AML-193 (cell line): ENCODE measurements around the gene FAU.

ENCODE experiments used
- DNase-seq, 2 experiments: peaks; one replicate each; lab custom pipeline; 2025; lab: John Stamatoyannopoulos, UW

FAU gene

DNA sequence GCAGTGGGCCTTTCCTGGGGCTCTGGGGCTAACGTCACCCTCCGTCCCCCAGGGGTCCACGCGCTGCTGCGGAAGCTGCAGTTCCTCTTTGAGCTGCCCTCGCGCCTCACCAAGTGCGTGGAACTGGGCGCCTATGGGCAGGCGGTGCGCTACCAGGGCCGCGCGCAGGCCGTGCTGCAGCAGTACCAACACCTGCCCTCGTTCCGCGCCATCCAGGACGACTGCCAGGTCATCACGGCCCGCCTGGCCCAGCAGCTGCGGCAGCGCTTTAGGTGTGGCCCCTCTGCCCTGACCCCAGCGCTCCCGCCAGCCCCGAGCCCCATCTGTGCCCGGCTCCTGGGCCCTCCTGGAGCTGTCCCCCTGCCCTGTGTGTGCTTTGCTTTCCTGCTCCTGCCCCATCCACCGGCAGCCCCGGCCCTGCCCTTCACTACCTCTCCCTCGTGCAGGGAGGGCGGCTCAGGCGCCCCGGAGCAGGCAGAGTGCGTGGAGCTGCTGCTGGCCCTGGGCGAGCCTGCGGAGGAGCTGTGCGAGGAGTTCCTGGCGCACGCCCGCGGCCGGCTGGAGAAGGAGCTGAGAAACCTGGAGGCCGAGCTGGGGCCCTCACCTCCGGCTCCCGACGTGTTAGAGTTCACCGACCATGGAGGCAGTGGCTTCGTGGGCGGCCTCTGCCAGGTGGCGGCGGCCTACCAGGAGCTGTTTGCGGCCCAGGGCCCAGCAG is 14.0 kb downstream of the FAU start:
- DNase-seq: no peak

- DNase-seq: no peak
Measured at GRCh38 chr11:65107078-65107477, 14.9 kb downstream of the FAU start.

GRCh38 chr11:65104628-65105027 is 17.3 kb downstream of the FAU start:
- no peak for DNase-seq

- DNase-seq: no peak
Measured at GRCh38 chr11:65103476-65103875, 18.5 kb downstream of the FAU start.

- DNase-seq: no peak
Measured at GRCh38 chr11:65102142-65103095, 19.5 kb downstream of the FAU start.

DNA sequence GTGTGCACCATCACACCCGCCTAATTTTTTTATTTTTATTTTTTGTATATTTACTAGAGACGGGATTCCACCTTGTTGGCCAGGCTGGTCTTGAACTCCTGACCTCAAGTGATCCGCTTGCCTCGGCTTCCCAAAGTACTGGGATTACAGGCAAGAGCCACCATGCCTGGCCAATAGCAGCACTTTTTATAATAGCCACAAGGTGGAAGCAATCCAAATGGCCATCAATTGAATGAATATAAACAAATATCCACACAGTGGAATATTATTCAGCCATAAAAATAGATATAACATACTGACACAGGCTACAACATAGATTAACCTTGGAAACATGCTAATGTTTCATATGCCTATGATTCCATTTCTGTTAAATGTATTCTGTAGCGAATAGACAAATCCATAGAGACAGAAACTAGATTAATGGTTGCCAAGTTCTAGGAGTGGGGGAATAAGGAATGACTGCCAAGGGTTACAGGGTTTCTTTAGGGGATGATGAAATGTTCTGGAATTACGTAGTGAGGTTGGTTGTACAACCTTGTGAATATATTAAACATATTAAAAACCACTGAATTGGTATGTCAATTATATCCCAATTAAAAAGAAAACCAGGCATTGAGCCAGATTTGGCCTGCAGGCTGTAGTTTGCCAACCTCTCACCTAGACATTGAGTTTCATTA is 21.1 kb downstream of the FAU start:
- DNase-seq: no peak

DNA sequence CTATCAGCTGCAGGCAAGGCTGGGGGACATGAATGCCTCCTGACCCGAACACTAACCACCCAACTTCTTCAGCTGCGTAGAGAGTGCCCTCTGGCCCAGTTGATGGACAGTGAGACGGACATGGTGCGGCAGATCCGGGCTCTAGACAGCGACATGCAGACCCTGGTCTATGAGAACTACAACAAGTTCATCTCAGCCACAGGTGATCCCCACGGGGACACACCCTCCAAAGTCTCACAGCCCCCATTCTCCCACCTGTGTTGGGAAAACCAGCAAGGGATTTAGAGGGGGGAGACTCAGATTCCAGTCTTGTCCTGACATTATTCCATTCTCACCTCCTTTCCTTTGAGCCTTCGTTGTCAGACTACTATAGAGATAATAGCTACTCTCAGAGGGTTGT is 25.0 kb downstream of the FAU start:
- DNase-seq: no peak

DNA sequence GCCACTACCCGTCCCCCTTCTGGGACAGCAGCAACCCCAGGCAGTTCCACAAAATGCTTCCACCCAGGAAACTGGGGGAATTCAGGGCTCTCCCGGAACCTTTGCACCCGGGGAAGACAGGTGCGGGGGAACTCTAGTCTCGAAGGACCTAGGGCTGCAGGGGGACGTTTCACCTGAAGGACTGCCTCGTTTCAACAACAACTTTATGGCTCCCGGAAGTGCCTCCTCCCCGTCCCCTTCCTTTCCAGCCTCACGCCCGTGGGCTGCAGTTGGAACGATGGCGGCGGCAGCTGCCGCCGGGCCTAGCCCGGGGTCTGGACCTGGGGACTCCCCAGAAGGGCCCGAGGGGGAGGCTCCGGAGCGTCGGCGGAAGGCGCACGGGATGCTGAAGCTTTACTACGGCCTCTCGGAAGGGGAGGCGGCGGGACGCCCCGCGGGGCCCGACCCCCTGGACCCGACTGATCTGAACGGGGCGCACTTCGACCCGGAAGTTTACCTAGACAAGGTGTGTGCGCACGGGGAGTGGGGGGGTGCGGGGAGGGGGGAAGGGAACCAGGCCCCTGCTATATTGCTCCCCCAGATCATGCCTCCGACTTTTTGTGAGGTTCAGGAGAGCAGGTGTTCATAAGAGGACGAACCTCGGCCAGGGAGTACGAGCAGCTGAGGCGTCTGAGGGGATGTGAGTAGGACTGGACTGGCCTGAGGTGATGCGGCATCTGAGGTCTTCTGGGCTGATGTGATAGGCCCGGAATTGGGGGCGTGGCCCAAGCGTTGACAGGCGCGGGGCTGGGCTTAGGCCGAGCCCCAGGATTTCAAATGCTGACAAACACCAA is 25.7 kb downstream of the FAU start, which contains the start of gene VPS51:
Gene VPS51 (plus strand): TSS at position 241 of the 833 bp plus-strand sequence. CDS start 37 bp downstream, at position 278.
- peak; percentile 80 to 83 for DNase-seq

DNA sequence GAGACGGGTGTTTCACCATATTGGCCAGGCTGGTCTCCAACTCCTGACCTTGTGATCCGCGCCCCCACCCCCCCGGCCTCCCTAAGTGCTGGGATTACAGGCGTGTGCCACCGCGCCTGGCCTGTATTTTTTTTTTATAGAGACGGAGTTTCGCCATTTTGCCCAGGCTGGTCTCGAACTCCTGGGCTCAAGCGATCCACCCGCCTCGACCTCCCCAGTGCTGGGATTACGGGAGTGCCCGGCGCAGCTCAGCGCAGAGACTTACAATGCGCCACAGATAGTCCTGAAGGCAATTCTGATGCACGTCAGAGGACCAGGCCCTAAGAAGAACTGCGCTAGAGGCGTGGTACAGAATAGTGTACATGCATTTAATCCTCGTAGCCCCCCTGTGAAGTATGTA is 26.5 kb downstream of the FAU start:
- DNase-seq: no peak

DNA sequence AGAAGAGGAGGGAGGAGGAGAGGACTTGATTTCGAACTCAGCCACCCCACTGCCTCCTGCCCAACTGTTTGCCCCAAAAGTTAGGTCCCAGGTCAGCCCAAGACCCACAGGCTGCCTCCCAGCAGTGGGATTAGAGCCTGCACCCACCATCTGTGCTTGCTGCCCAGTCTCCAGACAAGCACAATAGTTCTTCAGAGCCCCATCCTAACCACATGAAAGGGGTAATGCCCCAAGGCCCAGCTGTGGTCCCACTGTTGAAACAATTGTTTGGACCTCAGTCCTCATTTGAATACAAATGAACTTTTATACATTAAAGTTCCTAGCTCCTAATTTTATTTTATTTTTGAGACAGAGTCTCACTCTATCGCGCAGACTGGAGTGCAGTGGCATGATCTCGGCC is 31.3 kb downstream of the FAU start:
- no peak for DNase-seq

DNA sequence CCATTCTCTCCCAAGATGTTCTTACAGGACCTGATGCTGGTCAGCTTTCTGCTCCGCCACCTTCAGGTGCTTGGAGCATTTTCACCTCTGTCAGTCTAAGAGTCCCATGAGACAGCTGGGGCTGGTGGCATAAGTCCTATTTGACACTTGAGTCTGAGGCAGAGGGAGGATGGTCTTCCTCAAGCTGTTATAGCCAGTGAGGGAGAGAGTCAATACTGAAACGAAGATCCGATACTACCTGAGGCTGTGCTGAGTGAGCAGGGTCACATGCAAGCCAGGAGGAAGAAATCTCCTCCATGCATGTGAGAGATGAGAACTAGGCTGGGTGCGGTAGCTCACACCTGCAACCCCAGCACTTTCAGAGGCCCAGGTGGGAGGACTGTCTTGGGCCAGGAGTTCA is 32.3 kb downstream of the FAU start:
- DNase-seq: no peak

DNA sequence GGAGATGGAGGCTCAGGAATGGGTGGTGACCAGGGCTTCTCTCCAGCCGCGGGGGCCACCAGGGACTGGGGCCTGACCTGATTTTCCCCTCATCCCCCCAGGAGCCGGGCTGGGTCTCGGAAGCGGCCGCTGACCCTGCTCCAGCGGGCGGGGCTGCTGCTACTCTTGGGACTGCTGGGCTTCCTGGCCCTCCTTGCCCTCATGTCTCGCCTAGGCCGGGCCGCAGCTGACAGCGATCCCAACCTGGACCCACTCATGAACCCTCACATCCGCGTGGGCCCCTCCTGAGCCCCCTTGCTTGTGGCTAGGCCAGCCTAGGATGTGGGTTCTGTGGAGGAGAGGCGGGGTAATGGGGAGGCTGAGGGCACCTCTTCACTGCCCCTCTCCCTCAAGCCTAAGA is 34.1 kb downstream of the FAU start:
- DNase-seq: no peak

DNA sequence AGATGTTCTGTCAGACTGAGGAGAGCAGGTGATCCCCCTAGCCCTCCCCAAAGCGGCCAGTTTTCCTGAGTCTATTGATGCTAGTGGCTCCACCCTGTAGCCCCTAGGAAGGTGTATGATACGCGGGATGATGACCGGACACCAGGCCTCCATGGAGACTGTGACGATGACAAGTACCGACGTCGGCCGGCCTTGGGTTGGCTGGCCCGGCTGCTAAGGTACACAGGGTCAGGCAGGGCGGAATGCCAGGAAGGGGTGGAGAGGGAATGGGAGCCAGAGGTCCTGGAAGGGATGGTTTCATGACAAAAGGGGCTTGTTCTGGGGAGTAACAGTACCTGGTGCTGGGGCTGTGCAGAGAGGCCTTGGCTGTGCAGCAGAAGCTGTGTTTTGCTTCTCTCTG is 34.7 kb downstream of the FAU start:
- DNase-seq: no peak

- DNase-seq: no peak
Measured at GRCh38 chr11:65086809-65087208, 35.1 kb downstream of the FAU start.

GRCh38 chr11:65085446-65085845 is 36.5 kb downstream of the FAU start:
- DNase-seq: no peak

- no peak for DNase-seq
Measured at GRCh38 chr11:65084598-65085375, 37.1 kb downstream of the FAU start.

DNA sequence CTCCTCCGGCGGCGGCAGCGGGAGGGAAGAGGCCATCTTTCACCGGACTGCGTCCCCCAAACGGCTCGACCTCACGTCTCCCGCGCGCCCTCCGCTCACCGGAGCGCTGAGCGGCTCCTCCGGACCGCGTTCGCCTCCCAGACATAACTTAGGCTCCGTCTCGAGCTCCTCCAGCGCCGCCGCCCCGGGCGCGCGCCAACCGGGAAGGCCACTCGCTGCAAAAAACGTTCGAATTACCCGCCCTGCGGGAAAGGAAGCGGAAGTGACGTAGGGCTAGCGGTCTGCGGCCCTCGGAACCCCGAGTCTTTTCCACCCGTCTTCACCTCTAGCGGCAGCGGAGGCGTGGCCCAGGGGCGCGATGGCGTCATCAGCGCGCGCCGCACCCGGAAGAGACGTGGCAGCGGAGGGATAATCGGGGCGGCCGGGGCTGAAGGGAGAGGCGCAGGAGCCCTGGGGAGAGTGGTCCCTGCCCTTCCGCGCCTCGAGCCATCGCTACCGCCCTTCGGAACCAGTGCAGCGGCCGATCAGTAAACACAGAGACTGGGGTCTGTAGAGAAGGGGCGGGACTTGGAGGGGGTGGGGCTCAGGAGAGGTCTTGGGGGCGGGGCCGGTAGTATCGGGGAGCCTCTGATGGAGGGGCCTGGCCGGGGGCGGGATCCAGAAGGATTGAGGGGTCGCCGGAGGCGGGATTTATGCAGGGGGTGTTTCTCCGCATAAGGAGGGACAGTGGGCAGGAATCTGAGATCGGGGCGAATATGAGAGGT is 37.9 kb downstream of the FAU start, which contains the start of the genes CDCA5 and ZFPL1:
Gene CDCA5 (minus strand): TSS at position 207 of the 764 bp plus-strand sequence. CDS start 62 bp downstream, at position 145.
Gene ZFPL1 (plus strand): TSS at position 389 of the 764 bp plus-strand sequence. CDS start 477 bp downstream, outside the sequence.
- peak; percentile 90 to 93 for DNase-seq

GRCh38 chr11:65083134-65083833 is 38.6 kb downstream of the FAU start:
- DNase-seq: no peak

DNA sequence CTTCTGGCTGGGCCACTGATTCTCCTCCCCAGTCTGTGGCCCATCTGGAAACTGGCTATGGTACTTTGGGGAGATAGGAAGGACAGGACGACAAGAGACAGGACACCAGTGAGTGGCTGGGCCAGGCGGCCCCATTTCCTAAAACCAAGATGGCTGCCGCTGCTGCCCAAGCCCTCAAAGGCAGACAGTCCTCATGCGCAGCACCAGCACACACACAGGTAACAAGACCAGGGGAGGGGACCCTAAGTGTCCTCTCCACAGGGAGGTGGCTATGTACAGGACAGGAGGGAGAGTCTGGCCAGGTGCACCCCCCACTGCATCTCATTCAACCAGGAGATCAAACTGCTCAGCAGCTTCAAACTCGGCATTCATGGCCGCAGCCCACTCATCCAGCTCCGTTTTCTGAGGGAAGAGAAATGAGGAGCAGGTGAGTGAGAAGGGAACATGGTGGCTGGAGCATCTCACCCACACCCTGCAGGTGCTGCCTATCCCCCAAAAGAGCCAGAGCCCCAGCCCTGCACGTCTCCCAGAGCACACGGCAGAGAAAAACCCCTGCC is 43.1 kb downstream of the FAU start:
- no peak for DNase-seq
